ENCODE results near the gene VWA5B1.

The VWA5B1 gene

DNA sequence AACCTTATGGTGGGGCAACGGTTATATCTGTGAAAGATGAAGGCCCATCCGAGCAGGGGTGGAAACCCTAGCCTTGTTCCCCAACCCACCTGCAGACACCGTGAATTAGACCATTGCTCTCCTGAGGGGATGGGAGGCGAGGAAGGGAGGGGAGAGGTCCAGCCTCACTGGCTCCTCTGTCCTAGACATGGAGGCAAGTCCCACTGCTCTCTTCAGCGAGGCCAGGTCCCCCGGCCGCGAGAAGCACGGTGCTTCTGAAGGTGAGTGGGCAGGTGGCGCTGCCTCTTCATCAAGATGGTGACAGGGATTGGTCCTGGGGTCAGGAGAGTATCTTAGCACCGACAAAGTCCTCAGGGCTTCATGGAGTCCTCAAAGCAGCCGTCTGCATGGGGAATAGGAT, 59.3 kb downstream of the VWA5B1 start:
- no peak for DNase-seq

DNA sequence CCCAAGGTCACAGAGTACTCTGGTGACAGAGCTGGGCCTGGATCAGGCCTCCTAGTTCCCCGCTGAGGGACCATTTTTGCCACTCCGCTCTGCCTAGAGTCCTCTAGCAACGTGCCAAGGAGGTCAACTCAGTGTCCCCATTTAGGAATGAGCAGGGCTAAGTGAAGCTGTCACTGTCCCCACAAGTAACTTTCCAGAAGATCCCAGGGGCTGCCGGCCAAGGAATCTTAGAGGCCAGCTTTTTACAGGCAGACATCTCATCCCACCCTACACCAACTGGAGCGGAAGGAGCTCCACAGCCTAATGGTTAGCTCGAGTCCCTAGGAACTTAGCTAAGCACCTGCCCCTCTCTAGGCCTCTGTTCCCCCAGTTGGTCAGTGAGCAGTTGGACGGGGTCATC, 59.7 kb downstream of the VWA5B1 start:
- DNase-seq: no peak

DNA sequence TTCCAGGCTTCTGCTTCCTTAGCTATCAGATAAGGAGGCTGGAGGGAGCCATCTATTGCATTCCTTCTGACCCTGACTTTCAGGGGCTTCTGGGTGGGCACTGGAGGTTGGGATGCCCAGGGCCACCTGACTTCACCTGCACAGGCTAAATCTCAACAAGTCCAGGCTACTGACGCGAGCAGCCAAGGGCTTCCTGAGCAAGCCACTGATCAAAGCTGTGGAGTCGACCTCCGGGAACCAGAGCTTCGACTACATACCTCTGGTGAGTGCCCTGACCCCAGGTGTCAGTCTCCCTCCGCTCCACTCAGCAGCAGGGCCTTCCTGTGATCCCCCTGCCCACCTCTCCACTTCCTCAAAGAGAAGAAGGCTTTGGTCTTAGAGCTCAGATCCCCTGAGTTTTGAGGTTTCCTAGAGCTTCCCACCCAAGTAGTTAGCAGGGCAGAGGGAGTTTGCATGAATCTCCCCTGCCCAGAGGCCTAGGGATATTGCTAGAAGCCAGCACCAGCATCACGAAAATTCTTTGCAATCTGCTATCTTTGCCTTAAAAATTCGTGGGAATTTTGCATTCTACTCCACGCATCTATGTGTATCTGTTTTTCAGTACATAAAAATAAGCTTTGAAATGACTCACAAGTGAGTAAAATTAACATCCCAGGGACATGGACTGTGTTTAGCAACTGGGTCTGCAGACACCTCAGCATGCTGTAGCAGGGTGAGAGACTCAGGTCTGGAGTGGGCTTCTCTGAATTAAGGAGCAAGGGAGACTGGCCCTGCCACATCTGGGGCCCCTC, 61.4 kb downstream of the VWA5B1 start:
- DNase-seq: no peak

DNA sequence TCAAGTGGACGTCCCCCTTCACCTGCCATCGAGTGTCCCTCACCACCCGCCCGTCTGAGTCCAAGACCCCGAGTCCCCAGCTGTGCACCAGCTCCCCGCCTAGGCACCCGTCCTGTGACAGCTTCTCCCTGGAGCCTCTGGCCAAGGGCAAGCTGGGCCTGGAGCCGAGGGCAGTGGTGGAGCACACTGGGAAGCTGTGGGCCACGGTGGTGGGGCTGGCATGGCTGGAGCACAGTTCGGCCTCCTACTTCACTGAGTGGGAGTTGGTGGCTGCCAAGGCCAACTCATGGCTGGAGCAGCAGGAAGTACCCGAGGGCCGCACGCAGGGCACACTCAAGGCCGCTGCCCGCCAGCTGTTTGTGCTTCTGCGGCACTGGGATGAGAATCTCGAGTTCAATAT, 63.2 kb downstream of the VWA5B1 start:
- no peak for DNase-seq

DNA sequence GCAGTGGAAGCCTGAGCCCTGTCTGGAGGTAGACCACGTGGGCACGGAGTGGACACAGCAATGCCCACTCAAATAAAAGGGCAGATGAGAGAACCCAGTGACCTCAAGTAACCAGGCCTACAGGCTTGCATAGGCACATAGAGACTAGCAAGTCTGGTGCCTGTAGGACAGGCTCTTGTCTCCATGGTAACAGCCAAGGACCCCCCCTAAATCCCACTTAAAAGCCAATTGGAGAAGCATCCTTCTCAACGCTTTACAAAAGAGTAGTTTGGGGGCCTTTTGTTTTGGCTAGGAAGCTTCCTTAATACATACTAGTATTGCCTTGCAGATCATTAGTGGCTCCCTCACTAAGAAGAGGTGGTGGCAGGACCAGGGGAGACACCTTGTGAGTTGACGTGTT, 63.9 kb downstream of the VWA5B1 start:
- no peak for DNase-seq

DNA sequence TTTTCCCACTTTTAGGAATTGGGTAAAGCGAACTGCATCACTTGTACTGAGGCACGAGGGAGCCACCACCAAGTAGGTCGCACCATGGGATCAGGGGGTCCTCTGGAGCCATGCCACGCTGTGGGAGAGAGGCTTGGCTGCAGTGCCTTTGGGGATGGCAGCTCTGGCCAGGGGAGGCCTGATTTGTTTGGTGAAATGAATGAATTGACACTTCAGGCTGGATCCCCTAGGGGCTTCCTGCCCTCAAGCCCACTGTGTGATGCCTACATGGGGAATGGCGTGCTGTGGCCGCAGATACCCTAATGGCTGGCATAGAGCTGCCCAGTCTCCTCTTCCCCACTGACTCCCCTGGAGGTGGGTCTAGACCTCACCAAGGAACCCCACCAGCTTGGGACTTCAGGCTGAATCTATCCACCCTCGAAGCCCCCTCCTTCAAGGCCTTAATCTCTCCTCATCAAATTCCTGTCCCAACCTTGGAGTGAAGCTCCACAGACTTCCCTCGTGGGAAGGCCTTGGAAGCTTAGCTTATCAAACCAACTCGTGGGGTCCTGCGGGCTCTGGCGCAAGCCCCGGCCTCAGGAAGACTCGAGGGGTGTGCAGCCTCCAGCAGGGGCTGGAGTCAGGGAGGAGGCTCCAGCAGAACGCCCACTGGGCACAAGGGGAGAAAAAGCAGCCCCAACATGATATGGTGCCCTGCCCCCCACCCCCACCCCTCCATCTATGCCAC, 64.6 kb downstream of the VWA5B1 start:
- no peak for DNase-seq

DNA sequence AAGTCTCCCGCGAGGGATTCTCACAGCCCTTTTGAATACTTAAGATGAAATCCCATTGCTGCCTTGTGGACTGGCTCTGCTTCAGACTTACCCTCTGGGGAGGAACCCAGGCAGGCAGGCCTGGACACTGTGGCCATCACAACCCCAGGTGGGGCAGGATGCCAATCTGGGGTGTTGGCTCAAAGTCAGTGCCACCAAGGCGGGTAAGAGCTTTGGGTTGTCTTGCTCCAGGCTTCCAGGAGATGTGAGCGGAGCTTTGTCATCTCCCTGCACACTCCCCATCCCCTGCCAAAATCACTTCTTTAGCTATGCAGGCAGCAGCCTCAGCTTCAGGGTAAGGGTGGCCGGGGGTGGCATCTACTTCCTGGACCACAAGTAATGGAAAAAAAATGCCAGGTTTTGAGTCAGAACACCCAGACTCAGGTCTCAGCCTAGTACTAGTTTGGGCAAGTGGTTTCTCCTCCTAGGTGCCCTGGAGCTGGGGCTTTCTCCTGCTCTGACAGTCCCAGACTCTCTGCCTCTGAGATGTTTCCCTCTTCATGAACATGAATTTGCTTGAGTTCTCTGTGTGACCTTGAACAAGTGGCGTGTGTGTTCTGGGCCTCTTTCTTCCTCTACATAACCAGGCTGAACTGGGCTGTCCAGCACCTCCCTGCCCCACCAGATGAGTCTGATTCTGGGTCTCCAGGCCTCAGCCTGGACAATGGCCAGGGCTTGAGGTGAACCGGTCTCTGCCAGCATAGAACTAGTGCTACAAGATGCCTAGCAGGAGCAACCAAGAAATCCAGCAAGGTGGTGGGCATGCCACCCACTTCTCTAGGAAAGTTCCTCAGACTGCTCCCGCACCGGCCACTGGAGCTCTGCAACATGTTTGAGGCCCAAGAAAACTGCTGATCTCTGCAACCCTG, 65.4 kb downstream of the VWA5B1 start:
- no peak for DNase-seq

DNA sequence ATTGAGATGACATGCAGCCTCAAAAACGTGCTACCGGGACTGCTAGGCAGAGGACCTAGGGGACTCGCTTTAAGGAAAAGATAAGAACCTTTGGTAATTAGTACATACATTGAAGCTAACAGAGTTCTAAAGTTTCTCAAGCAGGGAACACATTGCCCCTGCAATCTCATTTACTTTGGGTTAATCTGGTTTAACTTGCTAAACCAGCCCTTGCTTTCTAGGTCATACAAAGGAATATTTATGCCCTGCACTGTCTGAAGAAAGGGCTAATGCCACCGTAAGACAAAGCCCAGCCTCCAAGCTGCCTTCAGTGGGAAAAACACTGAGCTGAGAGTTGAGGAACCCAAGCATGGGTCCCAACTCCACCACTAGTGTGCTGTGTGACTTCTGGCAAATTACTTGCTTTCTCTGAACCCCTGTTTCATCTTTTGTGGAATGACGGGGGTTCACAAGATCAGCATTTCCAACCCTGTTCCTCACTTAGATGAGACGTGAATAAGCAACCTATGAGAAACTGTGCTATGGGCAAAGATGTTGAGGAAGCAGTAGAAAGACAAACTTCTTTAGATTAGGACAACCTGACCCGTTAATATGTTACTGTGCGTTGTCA, 66.3 kb downstream of the VWA5B1 start:
- DNase-seq: no peak

DNA sequence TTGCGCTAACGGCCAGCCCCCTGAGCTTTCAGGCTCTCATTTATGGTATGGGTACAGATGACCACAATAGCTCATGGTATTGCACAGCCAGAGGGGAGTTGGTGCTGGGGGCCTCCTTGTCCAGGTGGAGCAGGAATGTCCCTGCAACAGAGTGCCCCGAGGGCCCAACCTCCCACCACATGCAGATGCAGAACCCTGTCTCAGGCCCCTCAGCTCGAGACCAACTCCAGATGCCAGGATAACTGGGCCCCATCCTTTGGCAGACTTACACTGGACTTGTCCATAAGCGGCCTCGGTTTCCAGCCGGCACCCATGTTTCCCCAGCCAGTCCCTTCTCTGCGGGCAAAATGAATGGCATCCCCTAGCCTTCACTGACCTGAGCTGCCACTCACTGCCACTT, 67.1 kb downstream of the VWA5B1 start:
- no peak for DNase-seq

DNA sequence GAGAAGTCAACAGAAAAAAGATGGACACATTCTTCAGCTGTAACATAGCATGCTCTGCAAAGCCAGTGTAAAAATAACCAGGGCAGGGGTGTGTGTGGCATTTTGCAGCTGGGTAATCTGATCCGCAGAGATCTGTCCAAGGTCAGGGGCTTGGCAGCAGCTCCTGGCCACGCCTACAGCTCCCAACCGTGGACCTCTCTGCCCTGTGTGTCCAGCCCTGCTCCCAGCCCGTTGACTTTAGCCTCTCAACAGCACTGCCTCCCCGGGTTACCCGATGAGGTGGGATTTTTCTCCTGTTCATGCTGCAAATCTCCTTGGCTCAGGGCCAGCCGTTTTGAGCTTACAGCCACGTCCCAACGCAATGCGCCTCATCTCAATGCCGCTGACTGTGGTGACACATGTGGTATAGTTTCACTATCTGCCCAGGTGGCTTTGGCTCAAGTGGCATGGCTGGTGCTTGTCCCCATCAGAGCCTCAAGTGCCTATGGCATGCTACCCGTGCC, 68.1 kb downstream of the VWA5B1 start:
- DNase-seq: peak; percentile 23

DNA sequence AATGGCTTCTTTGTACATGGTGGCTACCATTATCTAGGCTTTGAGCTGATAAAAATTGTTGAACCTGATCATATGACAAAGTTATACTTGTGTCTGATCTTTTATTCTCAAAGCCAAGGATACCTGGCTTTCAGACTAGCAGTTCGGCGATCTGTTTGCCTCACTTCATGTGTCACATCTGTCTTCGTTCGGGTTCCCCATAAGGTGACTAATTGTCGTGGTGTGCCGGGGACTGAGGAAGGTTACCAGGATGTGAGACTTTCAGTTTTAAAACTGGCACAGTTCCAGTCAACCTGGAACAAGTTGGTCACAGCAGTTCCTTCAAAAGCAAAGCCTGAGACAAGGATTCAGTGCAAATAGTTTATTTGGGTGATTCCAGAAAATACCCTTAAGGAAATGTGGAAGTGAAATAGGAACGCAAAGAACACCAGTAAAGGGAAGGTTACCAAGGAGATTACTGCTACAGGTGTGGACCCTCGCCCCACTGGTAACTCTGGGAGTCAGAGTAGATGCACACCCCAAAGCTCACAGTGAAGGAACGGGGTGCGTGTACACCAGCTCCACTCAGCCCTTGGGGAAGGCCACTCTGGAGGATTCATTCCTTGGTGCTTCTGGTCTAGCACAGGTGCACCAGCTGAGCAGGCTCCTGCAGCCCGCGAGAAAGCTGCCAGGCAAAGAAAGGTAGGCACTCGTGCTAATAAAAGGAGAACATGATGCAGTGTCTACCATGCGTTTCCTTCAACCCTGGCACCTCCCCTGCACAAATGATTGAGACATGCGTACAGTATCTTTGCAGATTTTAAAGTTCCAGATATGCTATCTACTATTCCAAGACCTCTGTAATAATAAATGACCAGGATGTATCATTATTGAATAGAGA, 69.0 kb downstream of the VWA5B1 start:
- no peak for DNase-seq

DNA sequence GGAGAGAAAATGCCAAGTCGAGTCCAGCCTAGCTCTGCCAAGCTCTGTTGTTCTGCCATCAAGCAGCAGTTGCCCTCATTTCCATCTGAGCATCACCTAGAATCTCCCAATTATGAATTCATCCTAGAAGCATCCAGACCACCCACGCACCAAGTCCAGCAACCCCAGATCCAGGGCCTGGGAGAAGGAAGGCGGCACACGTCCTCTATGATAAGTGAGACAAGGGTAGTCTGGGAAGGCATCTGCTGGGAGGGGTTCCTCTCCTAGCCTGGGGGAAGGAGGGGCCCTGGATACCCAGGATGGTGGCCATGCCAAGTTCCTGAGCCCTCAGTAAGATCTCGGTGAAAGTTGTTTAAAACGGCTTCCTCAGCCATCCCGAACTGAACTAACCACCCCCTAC, 70.7 kb downstream of the VWA5B1 start:
- no peak for DNase-seq

DNA sequence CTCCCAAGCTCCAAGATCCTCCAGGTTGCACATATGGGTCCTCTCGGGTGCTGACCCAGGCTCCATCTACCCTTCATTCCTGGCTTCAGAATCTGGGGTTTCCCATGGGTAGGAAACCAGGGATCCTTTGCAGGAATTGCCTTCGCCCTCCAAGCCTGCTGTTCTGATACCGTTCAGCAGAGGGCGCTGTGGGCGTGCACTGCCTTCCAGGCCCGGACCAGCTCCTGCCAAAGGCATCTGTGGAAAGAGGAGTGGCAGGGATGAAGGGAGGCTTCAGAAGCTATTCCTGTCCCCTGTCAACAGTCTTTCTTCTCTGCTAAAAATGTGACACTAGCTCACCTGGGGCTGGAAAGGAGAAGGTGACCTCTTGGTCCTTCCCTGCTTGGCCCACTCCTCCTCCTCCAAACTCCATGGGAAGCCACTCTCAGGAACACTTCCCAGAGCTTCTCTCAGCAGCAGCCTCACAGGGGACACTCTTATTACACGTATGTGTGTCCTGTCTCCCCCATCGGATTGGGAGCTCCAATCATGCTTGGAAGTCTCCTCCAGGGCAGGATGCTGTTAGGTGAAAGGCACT, 71.2 kb downstream of the VWA5B1 start:
- peak; percentile 52 for DNase-seq

DNA sequence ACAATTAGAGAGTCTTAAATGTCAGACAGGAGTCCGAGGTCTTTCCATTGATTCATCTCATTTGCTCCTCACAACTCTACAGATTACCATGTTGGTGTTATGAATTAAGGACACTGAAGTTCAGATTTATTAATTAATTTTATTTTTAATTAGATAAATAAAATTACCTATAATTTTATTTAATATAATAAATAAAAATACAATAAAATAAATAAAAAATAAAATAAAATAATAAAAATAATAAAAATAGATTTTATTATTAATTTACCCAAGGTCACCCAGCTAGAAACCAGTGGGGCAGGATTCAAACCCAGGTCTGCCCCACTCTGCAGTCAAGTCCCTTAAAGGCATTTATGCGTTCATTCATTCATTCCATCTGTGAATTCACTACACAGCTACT, 72.2 kb downstream of the VWA5B1 start:
- DNase-seq: no peak

DNA sequence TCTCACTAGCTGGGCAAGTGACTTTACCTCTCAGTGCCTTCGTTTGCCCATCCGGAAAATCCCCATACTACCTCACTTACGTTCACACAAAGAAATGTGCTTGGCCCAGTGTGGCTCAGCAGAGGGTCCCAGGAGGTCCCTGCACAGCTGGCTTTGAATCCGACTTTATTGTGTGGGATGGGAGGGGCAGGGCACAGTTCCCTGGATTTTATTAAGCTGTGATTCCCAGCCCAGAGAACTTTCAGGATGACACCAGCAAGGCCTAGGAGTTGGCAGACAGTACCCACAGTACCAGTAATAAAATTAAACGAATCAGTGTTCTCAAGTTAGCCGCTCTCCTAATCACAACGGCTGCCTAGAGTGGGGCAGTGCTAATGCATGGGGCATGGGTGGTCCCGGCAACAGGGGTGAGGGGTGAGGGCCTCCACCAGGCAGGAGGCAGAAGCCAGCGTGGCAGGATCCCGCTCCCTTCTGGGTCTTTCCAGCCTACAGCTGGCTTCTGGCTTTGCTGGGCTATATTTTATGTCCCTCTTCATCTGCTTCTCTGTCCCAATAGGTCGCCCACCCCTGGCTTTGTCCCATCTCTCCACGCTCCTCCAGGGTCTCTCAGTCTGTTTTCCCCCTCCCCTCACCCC, 74.9 kb downstream of the VWA5B1 start:
- no peak for DNase-seq

DNA sequence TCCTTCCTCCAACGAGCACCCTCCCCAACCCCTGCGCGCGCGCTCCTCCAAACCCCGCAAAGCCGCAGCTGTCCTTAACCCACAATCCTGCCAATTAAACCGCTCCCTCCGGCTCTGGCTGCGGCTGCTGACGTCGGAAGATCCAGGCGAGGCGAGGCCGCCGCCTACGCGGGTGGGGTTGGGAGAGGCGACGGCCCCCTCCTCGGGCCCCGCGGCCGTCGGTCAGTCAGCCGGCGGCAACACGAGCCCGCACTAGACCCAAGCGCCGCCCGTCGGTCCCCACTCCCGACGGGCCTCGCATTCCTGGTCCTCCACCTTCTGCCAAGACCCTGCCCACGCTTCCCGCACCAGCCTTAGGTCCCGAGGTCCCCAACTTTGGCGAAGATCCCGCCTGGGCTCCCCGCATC, 75.4 kb downstream of the VWA5B1 start:
- peak; percentile 43 for DNase-seq

DNA sequence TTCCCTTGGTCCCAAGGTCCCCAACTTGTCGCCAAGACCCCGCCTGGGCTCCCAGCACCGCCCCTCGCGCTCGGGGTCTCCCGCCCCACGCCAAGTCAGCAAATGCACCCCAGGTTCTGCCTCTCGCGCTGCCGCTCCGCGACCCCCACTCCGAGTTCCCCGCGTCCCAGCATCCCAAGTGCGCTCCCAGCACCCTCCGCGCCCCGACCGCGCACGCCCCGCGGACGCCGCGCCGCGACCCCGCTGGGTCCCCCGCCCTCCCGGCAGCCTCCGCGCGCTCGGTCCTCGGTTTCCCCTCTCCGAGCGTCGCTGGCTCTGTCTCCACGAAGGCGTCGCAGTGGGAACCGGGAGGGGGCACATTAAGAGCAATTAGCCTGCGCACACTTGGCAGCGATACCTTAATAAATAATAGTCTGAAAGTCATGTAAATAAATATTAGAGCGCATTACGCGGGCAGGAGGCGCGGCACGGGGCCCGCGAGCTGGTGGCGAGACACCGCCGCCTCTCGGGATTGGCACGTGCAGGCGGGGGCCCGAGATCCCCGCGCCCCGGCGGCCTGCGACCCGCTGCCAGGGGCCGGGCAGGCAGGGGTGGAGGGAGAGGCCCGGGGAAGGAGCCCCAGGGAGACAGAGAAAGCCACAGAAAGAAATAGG, 75.9 kb downstream of the VWA5B1 start:
- DNase-seq: no peak

DNA sequence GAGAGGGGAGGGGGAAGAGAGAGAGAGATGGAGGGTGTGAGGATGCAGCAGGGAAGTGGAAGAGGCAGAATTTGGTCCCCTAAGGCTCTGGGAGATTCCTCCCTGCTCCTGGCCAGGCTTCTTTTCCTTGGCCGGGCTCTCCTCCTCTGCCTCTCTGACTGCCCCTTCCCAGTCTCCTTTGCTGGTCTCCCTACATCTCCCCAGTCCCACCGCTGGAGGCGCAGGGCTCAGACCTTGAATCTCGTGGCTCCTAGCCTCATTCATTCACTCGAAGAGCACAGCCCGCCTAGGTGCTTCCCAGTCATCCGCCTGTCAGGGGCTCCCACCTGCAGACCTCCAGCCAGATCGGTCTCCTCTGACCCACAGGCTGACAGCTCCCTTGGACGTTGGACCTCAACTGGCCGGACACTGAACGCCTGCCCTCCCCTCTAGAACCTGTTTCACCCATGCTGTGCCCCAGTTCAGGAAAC, 76.5 kb downstream of the VWA5B1 start:
- no peak for DNase-seq

DNA sequence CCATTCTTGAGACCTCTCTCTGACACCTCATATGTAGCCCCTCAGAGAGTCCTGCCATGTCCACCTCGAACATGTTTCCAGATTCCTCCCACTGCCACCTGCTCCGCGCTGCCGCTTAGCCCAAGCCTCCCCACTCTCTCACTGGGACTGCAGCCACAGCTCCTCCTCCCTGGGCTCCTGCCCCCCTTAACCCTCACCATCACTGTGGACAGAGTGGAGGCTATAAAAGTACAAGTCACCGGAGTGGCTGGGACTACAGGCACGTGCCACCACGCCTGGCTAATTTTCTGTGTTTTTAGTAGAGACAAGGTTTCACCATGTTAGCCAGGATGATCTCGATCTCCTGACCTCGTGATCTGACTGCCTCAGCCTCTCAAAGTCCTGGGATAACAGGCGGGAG, 77.0 kb downstream of the VWA5B1 start:
- no peak for DNase-seq

DNA sequence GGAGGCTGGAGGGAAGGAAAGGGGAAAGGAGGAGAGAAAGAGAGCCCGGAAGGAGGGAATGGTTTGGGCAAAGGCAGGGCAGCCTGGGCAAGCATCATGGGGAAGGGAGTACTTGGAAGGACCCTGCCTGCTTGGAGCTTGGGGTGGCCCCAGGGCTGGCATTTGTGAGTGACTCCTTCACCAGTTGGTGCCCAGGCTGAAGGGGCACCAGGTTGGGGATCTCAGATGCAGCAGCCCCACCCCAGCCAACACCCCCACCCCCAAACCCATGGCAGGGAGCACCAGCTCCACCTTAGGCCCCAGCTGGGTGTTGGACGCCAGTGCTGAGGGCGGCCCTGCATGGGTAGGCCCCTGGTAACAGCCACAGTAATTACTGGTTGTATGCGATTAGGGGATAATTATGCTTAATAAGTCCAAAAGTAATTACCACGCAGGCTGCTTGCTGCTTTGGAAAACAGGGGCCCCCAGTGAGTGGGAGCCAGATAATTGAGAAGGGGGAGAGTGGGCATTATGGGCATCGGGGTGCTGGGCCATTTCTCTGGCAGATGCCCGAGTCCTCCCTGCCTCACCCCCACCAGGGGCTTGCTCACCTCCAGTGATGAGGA, 78.3 kb downstream of the VWA5B1 start:
- peak; percentile 48 for DNase-seq

Data from NCI-H1436 (cell line).